Natural killer cell (primary cell): ENCODE measurements around the gene SLC8A1. TPM values are rescaled to one million over a fixed set of nuclear protein-coding genes. Genes with fewer than 3 reads are reported as not detected.

Experiments used
- ATAC-seq, 3 donors: fragments of 150-1000 bp in 2 of 3; fragments of 200-7000 bp in 1 of 3; cut with Tn5 transposase; 1 replicate in 1 of 3; 2 replicates in 2 of 3; pipeline ENCODE4 v1.10.0; 2021; ENCODE audit warnings: mild to moderate bottlenecking in 2 of 3, moderate library complexity in 2 of 3
- DNase-seq, 2 donors: peaks; one replicate each; pipeline versions ENCODE4 v3.0.0 to v3.0.0-alpha.2; 2013 to 2021; ENCODE audit warnings: mixed read lengths in 1 of 2
- H3K27ac ChIP-seq: one replicate; pipeline ENCODE4 v1.5.1; 2013; ENCODE audit warnings: mild to moderate bottlenecking, low read length
- H3K27me3 ChIP-seq: one replicate; pipeline ENCODE4 v1.6.1; 2013; ENCODE audit warnings: low read length; ENCODE audit not compliant: control insufficient read depth, insufficient read depth
- H3K36me3 ChIP-seq: one replicate; pipeline ENCODE4 v1.6.1; 2013; ENCODE audit warnings: low read length; ENCODE audit not compliant: control insufficient read depth, insufficient read depth
- H3K4me1 ChIP-seq: one replicate; pipeline ENCODE4 v1.6.1; 2013; ENCODE audit warnings: low read length; ENCODE audit not compliant: control insufficient read depth, insufficient read depth
- H3K4me3 ChIP-seq: one replicate; pipeline ENCODE4 v1.5.1; 2013; ENCODE audit warnings: low read length
- H3K9me3 ChIP-seq: one replicate; pipeline ENCODE4 v1.6.1; 2013; ENCODE audit warnings: low read length; ENCODE audit not compliant: control insufficient read depth, insufficient read depth
- H3K27ac Mint-ChIP-seq, 2 donors: one replicate each; pipeline ENCODE4 v1.8.0; 2022; ENCODE audit warnings: mild to moderate bottlenecking in 2 of 2, mixed read lengths in 2 of 2, moderate library complexity in 1 of 2
- H3K27me3 Mint-ChIP-seq, 2 donors: one replicate each; pipeline ENCODE4 v1.8.0; 2022; ENCODE audit warnings: low read depth in 2 of 2, mixed read lengths in 2 of 2
- H3K36me3 Mint-ChIP-seq: one replicate; pipeline ENCODE4 v1.8.0; 2022; ENCODE audit warnings: mixed read lengths
- H3K4me1 Mint-ChIP-seq, 2 donors: one replicate each; pipeline ENCODE4 v1.8.0; 2022; ENCODE audit warnings: mixed read lengths in 2 of 2
- H3K4me3 Mint-ChIP-seq: one replicate; pipeline ENCODE4 v1.8.0; 2022; ENCODE audit warnings: mild to moderate bottlenecking, moderate library complexity, mixed read lengths
- H3K9me3 Mint-ChIP-seq, 2 donors: one replicate each; pipeline ENCODE4 v1.8.0; 2022; ENCODE audit warnings: mixed read lengths in 2 of 2
- CTCF ChIP-seq: fragments of 200-600 bp; IDR thresholded peaks from one replicate; pipeline ENCODE4 v1.8.0; 2022; ENCODE audit warnings: antibody characterized with exemption
- WGBS: methylation state at CpG from one replicate; pipeline ENCODE4 v1.1.7; 2013; ENCODE audit warnings: missing lambda C conversion rate; ENCODE audit not compliant: insufficient coverage; 5-methylcytosine and 5-hydroxymethylcytosine counted together
- intact Hi-C: fragments of 100-400 bp; cut with micrococcal nuclease; formaldehyde crosslinking; loops from one replicate; pipeline ENCODE4 v1.14.2; 2022
- total RNA-seq, 4 donors: library from RNA; stranded (reverse); fragments of 120-200 nt in 1 of 4; gene quantifications; one replicate each; pipeline versions ENCODE4 v1.2.3 to v1.2.4, GENCODE V29; 2013 to 2022

SLC8A1 gene
- total RNA-seq, 3 donors from 2014 or later (not counting 1 experiment from before 2014, with no cell fraction given), result 1.4 to 4.7 (median 3.6) TPM

DNA sequence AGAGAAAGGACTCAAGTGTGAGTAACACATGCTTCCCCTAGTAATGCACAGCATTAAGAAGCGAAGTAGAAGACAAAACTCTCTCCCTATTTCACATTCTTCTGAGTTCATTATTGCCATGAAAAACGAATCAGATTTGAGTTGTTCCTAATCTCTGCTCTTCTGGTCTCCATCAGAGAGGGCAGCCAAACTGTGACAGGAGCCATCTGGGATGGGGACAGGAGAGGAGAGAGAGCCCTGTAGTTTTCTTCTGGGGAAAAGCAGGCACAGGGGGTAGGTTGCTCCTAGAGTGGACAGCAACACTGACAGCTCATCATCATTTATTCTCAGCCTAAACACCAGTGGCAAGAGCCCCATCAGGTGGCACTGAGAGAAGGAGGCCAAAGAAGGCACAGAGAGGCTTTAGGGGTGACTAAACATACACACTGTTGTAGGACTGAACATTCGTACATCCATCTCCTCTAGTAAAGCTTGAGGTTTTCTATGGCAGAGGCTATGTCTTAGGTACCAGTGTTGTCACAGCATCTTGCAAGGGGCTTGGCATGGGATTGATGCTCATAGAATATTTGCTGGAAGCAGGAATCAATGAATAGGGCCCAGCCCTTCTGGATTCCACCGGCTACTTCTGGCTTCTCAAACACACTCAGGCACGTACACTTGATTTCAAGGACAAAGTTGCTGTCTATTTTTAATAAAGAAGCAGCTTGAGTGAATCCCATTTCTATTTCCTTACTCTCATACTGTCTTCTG, 33.1 kb downstream of the SLC8A1 start:
- H3K36me3 Mint-ChIP-seq, result no peaks in the 10 kb centered on the region
- intact Hi-C loops, result no loop called here

DNA sequence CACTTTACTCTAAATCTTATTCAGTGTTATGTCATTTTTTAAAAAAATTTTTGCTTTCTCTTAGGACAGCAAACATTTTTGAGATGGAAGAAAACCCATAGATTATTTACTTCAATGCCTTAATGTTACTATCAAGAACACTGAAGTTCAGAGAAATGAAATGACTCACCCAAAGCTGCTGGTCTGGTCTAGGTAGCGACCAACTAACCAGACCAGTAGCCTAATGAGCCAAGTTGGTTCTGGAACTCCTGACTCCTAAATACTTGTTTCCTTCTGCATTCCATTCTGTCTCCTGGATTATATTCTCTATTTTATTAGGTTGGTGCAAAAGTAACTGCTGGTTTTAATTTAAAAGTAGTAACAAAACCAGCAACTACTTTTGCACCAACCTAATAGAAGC, 35.4 kb downstream of the SLC8A1 start:
- intact Hi-C loops, result no loop called here
- no peak overlapping the region for H3K27ac Mint-ChIP-seq
- no peaks in the 10 kb centered on the region for H3K9me3 ChIP-seq
- no peak overlapping the region for H3K4me3 ChIP-seq
- no peaks in the 10 kb centered on the region for H3K27me3 Mint-ChIP-seq
- H3K36me3 Mint-ChIP-seq, result no peaks in the 10 kb centered on the region
- WGBS, result 73% methylated on average over 1 of the region's 1 CpG
- H3K27me3 ChIP-seq, result no peaks in the 10 kb centered on the region
- peaks cover 0 to 9% of the 10 kb centered on the region in 2 donors for H3K9me3 Mint-ChIP-seq
- H3K4me1 Mint-ChIP-seq, result no peaks in the 10 kb centered on the region
- no peak overlapping the region for H3K27ac ChIP-seq
- TF ChIP-seq CTCF, result no peak
- no peaks in the 10 kb centered on the region for H3K4me1 ChIP-seq
- no peaks in the 10 kb centered on the region for H3K36me3 ChIP-seq
- no peak for DNase-seq
- H3K4me3 Mint-ChIP-seq, result no peak overlapping the region
- no peak for ATAC-seq

More for the DNA sequence above, 33.1 kb downstream of the SLC8A1 start:
- no peak for ATAC-seq
- Histone ChIP-seq H3K27me3 (no peaks in the 10 kb centered on the region), H3K9me3 (no peaks in the 10 kb centered on the region), H3K4me3 (no peak overlapping the region), H3K4me1 (no peaks in the 10 kb centered on the region), H3K27ac (no peak overlapping the region), H3K36me3 (no peaks in the 10 kb centered on the region)
- DNase-seq, result no peak
- H3K27ac Mint-ChIP-seq, result no peak overlapping the region
- no peaks in the 10 kb centered on the region for H3K4me1 Mint-ChIP-seq
- no peak overlapping the region for H3K4me3 Mint-ChIP-seq
- H3K27me3 Mint-ChIP-seq, result no peaks in the 10 kb centered on the region
- H3K9me3 Mint-ChIP-seq, result peaks cover 0 to 9% of the 10 kb centered on the region in 2 donors
- 78% methylated on average over 5 of the region's 5 CpGs for WGBS
- no peak for TF ChIP-seq CTCF

DNA sequence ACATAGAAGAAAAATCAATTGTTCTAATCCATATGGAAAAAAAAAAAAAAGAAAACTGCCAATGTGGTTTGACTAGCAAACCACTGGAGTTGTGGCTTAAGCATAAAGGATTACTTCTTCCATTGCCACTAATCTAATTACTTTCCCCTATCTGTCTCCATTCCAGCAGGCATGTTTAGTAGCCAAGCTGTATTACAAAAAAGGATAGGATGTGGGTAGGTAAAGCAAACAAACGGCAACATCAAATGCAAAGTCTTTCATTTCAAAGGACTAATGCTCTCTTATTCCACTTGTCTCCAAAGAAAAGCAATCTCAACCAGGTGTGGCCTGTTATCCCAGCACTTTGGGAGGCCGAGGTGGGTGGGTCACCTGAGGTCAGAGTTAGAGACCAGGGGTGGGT, 36.5 kb downstream of the SLC8A1 start:
- Mint-ChIP-seq H3K4me3 (no peak overlapping the region), H3K27ac (no peak overlapping the region), H3K4me1 (no peaks in the 10 kb centered on the region), H3K36me3 (no peaks in the 10 kb centered on the region), H3K27me3 (no peaks in the 10 kb centered on the region), H3K9me3 (peaks cover 0 to 5% of the 10 kb centered on the region in 2 donors)
- H3K4me3 ChIP-seq, result no peak overlapping the region
- ATAC-seq (no peak), DNase-seq (no peak)
- no peaks in the 10 kb centered on the region for H3K9me3 ChIP-seq
- intact Hi-C loops, result no loop called here
- H3K4me1 ChIP-seq, result no peaks in the 10 kb centered on the region
- 67% methylated on average over 1 of the region's 2 CpGs for WGBS
- H3K27me3 ChIP-seq, result no peaks in the 10 kb centered on the region
- no peak for TF ChIP-seq CTCF
- H3K27ac ChIP-seq, result no peak overlapping the region
- no peaks in the 10 kb centered on the region for H3K36me3 ChIP-seq

GRCh38 chr2:40412456-40412855, 39.4 kb downstream of the SLC8A1 start:
- ATAC-seq, result no peak
- Histone ChIP-seq H3K27ac (no peak overlapping the region), H3K36me3 (no peaks in the 10 kb centered on the region), H3K27me3 (no peaks in the 10 kb centered on the region), H3K4me1 (no peaks in the 10 kb centered on the region), H3K9me3 (no peaks in the 10 kb centered on the region), H3K4me3 (no peak overlapping the region)
- 93% methylated on average over 1 of the region's 1 CpG for WGBS
- Mint-ChIP-seq H3K36me3 (no peaks in the 10 kb centered on the region), H3K9me3 (peaks cover under 1 to 5% of the 10 kb centered on the region in 2 donors), H3K4me1 (no peaks in the 10 kb centered on the region), H3K4me3 (no peak overlapping the region), H3K27me3 (no peaks in the 10 kb centered on the region), H3K27ac (no peak overlapping the region)
- TF ChIP-seq CTCF, result no peak
- intact Hi-C loops, result no loop called here
- DNase-seq, result no peak
